ENCODE results near the gene PABPC1L. TPM values are rescaled to one million over a fixed set of nuclear protein-coding genes. Genes with fewer than 3 reads are reported as not detected.
"Not testable (repeated sequence)": the region's sequence is repeated elsewhere in the genome, so short reads cannot be mapped to it uniquely, and the experiment has no call there.

PABPC1L gene
- total RNA-seq = 54.7 and 55.7 TPM in 2 replicates

- intact Hi-C loops (cut with micrococcal nuclease) = loop anchor here (1.0 to 5.0 kb wide), 3 partner anchors 25 to 187 kb away; partner anchors contain the start of genes STK4 and YWHAB
These were observed at the start of gene PABPC1L for GRCh38 chr20:44909872-44910689. PABPC1L (plus strand) TSS chr20:44910060; CDS start chr20:44910144, 84 bp downstream.

GRCh38 chr20:44861531-44862006 lies 48.3 kb upstream of the PABPC1L start:
- intact Hi-C loops (cut with micrococcal nuclease) = no loop called here

- intact Hi-C loops (cut with micrococcal nuclease) = no loop called here
These were observed 47.6 kb upstream of the PABPC1L start for GRCh38 chr20:44862286-44862685.

GRCh38 chr20:44863365-44864084 lies 46.3 kb upstream of the PABPC1L start:
- intact Hi-C loops (cut with micrococcal nuclease) = not testable (repeated sequence)

GRCh38 chr20:44864493-44864892 lies 45.4 kb upstream of the PABPC1L start:
- intact Hi-C loops (cut with micrococcal nuclease) = not testable (repeated sequence)

GRCh38 chr20:44866703-44867335 lies 43.0 kb upstream of the PABPC1L start:
- intact Hi-C loops (cut with micrococcal nuclease) = loop anchor here (1.0 to 2.0 kb wide), 3 partner anchors 66 to 182 kb away; no protein-coding TSS in a partner anchor

- intact Hi-C loops (cut with micrococcal nuclease) = no loop called here
These were observed 40.4 kb upstream of the PABPC1L start for GRCh38 chr20:44869471-44869870.

- intact Hi-C loops (cut with micrococcal nuclease) = loop anchor here (10.0 kb wide), 1 partner anchor 668 kb away; the partner anchor contains the start of gene OSER1
These were observed 27.5 kb upstream of the PABPC1L start for GRCh38 chr20:44882360-44882759.

- intact Hi-C loops (cut with micrococcal nuclease) = loop anchor here (10.0 kb wide), 1 partner anchor 669 kb away; the partner anchor contains the start of gene OSER1
These were observed 26.5 kb upstream of the PABPC1L start for GRCh38 chr20:44883214-44883902.

GRCh38 chr20:44884907-44885391 lies 24.9 kb upstream of the PABPC1L start:
- intact Hi-C loops (cut with micrococcal nuclease) = loop anchor here (1.0 to 10.0 kb wide), 4 partner anchors 25 to 670 kb away; partner anchors contain the start of genes OSER1, PABPC1L and SERINC3

GRCh38 chr20:44885392-44886265 lies 24.2 kb upstream of the PABPC1L start, which contains the start of gene YWHAB:
YWHAB (plus strand) TSS chr20:44885705; CDS start chr20:44901534, 15,829 bp downstream.
- intact Hi-C loops (cut with micrococcal nuclease) = loop anchor here (1.0 to 10.0 kb wide), 5 partner anchors 25 to 671 kb away; partner anchors contain the start of genes OSER1, PABPC1L, SERINC3 and STK4

- intact Hi-C loops (cut with micrococcal nuclease) = loop anchor here (2.0 to 10.0 kb wide), 4 partner anchors 81 to 671 kb away; partner anchors contain the start of genes OSER1, SERINC3 and STK4
These were observed 23.6 kb upstream of the PABPC1L start for GRCh38 chr20:44886266-44886651.

GRCh38 chr20:44886828-44887227 lies 23.0 kb upstream of the PABPC1L start:
- intact Hi-C loops (cut with micrococcal nuclease) = loop anchor here (2.0 to 10.0 kb wide), 4 partner anchors 80 to 672 kb away; partner anchors contain the start of genes OSER1, SERINC3 and STK4

GRCh38 chr20:44887466-44887865 lies 22.4 kb upstream of the PABPC1L start:
- intact Hi-C loops (cut with micrococcal nuclease) = loop anchor here (2.0 to 10.0 kb wide), 4 partner anchors 79 to 673 kb away; partner anchors contain the start of genes OSER1, SERINC3 and STK4

GRCh38 chr20:44888226-44889103 lies 21.4 kb upstream of the PABPC1L start:
- intact Hi-C loops (cut with micrococcal nuclease) = loop anchor here (5.0 to 10.0 kb wide), 3 partner anchors 201 to 674 kb away; partner anchors contain the start of genes OSER1 and SERINC3

GRCh38 chr20:44891826-44892225 lies 18.0 kb upstream of the PABPC1L start:
- intact Hi-C loops (cut with micrococcal nuclease) = no loop called here

GRCh38 chr20:44894959-44895358 lies 14.9 kb upstream of the PABPC1L start:
- intact Hi-C loops (cut with micrococcal nuclease) = no loop called here

- intact Hi-C loops (cut with micrococcal nuclease) = no loop called here
These were observed 13.3 kb upstream of the PABPC1L start for GRCh38 chr20:44896583-44896982.

Measured in T-helper 2 cell treated with Interferon-gamma antibody and Interleukin-4, amounts not matched to agents 100 ng/mL and 5 ng/mL, for 36 hours (primary cell).